Activated CD8-positive, alpha-beta memory T cell treated with anti-CD3 and anti-CD28 coated beads for 4 hours (primary cell): Measurements from ENCODE around the gene ZNG1A.
"Not testable (repeated sequence)": the region's sequence is repeated elsewhere in the genome, so short reads cannot be mapped to it uniquely, and the experiment has no call there.

Source experiments
- DNase-seq, 2 donors: peaks; one replicate each; pipeline ENCODE4 v3.0.0-alpha.2; 2020; ENCODE audit warnings: low read depth in 2 of 2

ZNG1A gene

GRCh38 chr9:178140-178825 is 573 bp downstream of the ZNG1A start:
- DNase-seq = not testable (repeated sequence)

- DNase-seq = not testable (repeated sequence)
These were observed 9.1 kb downstream of the ZNG1A start for GRCh38 chr9:169757-170156.

- DNase-seq = not testable (repeated sequence)
These were observed 19.0 kb downstream of the ZNG1A start for GRCh38 chr9:159871-160270.

- not testable (repeated sequence) for DNase-seq
These were observed 27.7 kb downstream of the ZNG1A start for GRCh38 chr9:151173-151572.

- DNase-seq = not testable (repeated sequence)
These were observed 39.0 kb downstream of the ZNG1A start for GRCh38 chr9:139880-140279.

GRCh38 chr9:117995-118467 is 60.8 kb downstream of the ZNG1A start, which contains the start of gene FOXD4:
TSS of gene FOXD4 (minus strand) at chr9:118417. CDS start at chr9:118119, 298 bp downstream.
- DNase-seq = not testable (repeated sequence)

GRCh38 chr9:117144-117994 is 61.5 kb downstream of the ZNG1A start:
- not testable (repeated sequence) for DNase-seq

- not testable (repeated sequence) for DNase-seq
These were observed 62.4 kb downstream of the ZNG1A start for GRCh38 chr9:116239-117077.

- DNase-seq = not testable (repeated sequence)
These were observed 63.8 kb downstream of the ZNG1A start for GRCh38 chr9:115118-115451.

- not testable (repeated sequence) for DNase-seq
These were observed 64.4 kb downstream of the ZNG1A start for GRCh38 chr9:114267-115117.

- not testable (repeated sequence) for DNase-seq
These were observed 65.2 kb downstream of the ZNG1A start for GRCh38 chr9:113468-114266.

GRCh38 chr9:112589-113467 is 66.0 kb downstream of the ZNG1A start:
- DNase-seq = not testable (repeated sequence)

GRCh38 chr9:110672-111071 is 68.2 kb downstream of the ZNG1A start:
- DNase-seq = not testable (repeated sequence)

- DNase-seq = not testable (repeated sequence)
These were observed 69.3 kb downstream of the ZNG1A start for GRCh38 chr9:109540-109939.

- not testable (repeated sequence) for DNase-seq
These were observed 69.9 kb downstream of the ZNG1A start for GRCh38 chr9:108742-109495.

GRCh38 chr9:105991-106390 is 72.9 kb downstream of the ZNG1A start:
- not testable (repeated sequence) for DNase-seq

GRCh38 chr9:100430-100829 is 78.4 kb downstream of the ZNG1A start:
- DNase-seq = not testable (repeated sequence)

- DNase-seq = not testable (repeated sequence)
These were observed 79.0 kb downstream of the ZNG1A start for GRCh38 chr9:99867-100266.
